Stimulated activated CD4-positive, alpha-beta T cell treated with anti-CD3 and anti-CD28 coated beads, Interleukin-12 subunit alpha, Interleukin-12 subunit beta, amount 100 ng/mL, for 24 hours (primary cell): ENCODE measurements around the gene TPCN2.
A peak's percentile ranks its signal among the peaks of the same experiment; 100 is the strongest.

Experiments
- DNase-seq, 2 experiments: peaks; one replicate each; pipeline ENCODE4 v3.0.0-alpha.2; 2020; ENCODE audit warnings: low read depth in 2 of 2

The TPCN2 gene

DNA sequence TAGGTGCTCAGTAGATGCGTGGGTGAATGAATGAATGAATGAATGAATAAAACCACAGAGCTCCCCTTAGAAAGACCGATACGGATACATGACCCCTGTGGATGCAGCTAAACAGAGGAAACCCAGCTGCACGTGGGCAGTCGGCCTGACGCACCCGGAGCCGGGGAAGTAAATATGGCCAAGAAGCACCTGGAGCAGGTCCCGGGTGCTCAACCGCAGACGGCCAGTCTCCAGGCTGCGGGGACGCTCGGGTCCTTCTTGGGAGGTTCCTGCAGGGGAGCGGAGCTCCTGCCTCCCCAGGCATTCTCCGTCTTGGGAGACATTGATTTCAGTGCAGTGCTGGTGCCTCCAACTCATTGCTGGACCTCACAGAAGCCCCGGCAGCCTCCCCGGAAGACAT, 11.7 kb upstream of the TPCN2 start:
- DNase-seq: no peak

DNA sequence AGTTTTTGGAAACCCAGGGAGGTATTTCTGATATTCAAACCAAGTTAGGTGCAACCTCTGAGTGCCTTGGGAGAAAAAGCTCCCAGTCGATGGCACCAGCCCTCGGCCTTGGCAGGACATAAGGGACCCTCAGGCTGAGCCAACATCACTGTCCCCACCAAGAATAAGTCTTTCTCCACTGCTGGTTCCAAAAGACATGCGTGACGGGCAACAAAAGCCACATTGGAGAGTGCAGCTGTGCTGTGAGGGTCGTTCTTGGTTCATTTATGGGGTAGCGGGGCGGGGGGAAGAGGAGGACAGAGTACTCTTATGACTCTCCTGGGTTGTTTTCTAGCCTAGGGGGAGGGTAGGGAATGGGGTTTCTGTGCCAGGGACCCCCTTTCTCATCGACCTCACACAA, 11.2 kb upstream of the TPCN2 start:
- DNase-seq: no peak

DNA sequence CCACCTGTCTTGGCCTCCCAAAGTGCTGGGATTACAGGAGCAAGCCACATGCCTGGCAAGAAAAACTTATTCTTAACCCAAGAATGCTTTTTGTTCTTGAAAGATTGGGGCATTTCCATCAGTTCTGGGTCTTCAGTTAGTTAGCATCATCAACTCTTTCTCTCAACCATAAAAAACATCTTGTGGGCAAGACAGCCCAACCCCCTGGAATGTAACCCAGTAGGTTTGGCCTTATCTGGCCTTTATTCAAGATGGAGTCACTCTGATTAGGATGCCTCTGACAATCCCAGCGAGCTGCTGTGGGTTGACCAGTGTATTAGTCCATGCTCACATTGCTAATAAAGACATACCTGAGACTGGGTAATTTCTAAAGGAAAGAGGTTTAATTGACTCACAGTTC, 9.2 kb upstream of the TPCN2 start:
- no peak for DNase-seq

DNA sequence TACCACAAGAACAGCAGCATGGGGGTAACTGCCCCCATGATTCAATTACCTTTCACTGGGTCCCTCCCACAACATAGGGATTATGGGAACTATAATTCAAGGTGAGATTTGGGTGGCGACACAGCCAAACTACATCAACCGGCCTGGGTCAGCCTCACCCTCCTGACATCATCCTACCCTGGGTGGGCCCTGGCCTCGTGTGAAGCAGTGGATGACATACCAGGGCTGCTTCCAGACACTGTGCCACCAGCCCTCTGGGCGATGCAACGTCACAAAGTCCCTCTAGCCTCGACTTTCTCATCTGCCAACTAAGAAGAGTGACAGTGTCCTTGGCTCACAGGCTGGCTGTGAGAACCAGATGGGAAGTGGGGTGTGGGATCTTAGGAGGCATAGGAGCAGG, 8.7 kb upstream of the TPCN2 start:
- DNase-seq: no peak

DNA sequence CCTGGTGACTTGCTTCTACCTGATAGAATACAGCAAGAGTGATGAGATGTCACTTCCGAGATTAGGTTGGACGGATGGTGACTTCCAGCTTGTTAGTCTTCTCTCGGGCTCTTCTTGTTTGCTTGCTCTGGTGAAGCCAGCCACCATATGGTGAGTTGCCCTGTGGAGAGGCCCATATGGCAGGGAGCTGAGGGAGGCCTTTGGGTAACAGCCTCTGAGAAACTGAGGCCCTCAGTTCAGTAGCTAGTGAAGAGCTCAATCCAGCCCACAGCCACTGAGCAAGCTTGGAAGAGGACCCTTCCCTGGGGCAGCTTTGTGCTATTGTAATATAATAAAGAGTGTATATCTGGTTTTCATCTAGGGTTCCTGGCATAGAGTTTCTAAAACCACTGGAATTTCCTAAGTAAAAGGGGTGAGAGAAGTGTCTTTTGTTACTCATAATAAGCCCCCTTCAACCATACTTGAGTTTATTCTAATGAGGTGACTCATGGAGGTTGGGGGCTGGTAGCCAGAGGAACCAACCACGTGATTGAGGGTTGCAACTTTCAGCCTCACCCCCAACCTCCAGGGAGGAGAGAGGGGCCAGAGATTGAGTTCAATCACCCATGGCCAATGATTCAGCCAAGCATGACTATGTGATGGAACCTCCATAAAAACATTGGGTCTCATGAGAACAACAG, 8.0 kb upstream of the TPCN2 start:
- DNase-seq: peak in 1 of 2 experiments; percentile 15

DNA sequence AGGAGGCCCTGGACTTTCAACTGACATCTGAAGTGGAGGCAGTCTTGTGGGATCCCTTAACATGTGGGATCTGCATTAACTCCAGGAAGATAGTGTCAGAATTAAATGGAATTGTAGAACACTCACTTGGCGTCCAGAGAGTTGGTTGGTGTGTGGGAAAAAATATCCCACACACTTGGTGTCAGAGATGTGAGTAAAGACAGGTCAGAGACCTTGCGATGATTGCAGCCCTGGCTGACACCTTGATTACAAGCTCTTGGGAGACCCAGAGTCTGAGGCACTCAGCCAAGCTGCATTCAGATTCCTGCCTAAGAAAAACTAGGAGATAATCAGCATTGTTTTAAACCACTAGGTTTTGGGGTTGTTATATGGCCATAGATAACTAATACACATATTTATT, 7.2 kb upstream of the TPCN2 start:
- no peak for DNase-seq

DNA sequence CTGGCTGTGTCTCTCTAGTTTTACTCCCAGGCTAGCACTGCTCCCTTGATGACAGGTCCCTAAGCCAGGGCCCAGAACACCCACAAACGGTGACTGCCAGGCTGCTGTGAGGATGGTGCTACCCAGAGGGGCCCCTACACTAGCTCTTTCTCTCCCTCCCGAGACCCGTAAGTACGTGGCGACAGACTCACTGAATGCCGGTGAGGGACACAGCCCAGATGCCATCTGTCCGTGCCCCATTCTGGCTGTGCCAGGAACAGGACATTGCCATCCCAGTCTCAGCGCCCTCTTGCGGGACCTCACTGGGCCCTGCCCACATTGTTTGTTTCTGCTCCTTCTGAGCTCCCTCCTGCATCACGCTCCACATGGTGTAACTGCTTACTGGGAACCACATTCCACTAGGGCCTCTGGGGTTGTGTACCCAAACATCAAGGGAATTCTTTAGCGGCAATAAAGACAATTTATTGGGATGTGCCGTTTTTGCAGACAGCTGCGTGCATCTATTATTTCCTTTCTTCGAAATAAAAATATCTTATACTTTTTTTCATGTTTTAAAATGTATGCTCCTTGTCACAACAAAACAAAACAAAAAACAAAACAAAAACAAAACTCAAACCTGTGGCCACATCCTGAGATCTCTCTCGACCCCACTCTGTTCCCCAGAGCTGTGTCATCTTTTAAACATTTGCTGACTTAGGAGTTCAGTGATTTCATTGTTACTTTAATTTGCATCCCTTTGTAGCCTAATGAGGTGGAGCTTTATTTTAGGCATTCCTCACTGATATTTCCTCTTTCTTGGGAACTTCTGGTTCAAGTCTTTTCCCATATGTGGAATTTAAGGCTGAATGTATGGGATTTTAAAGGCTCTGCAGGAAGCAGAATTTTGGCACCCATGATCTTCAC, 4.4 kb upstream of the TPCN2 start:
- DNase-seq: no peak

DNA sequence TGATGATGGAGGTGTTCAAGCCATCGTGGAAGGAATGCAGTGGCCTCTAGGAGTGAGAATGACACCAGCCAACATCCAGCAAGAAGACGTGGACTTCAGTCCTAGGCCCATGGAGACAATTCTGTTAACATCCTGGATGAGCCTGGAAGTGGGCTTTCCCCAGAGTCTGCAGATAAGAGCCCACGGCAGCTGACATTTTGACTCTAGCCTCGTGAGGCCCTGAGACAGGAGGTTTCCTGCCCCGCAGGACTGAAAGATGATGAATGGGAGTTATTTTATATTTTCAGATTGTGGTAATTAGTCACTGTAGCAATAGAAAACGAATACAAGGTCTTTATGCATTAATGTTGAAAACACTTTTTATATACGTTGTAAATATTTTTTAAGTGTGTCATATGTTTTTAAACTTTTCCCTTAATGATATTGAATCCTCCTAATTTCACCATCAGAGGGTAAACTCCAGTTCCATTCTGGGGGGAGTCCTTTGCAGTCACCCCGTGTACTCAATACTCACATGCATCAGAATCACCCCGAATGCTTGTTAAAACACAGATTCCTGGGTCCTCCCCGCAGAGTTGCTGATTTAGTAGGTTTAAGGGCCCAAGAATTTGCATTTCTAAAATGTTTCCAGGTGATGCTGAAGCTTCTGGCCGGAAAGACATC, 570 bp upstream of the TPCN2 start:
- DNase-seq: no peak

DNA sequence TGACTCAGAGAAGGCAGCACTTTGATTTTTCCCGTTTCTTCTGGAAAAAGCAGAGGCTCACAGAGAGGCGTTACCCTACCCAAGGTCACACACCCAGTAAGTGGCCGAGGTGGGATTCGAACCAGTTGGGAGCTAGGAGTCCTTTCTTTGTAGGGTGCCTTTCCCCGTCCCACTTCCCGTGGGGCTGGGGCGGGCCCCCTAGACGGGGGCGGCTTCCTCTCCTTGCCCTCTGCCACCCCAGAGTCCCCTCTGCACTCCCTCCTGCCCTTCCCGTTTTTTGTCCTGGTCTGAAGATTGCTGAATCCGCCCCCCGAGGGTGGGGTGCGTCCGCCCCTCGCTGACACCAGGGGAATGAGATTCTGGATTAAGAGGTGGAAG, 747 bp downstream of the TPCN2 start:
- DNase-seq: peak in 1 of 2 experiments; percentile 11

DNA sequence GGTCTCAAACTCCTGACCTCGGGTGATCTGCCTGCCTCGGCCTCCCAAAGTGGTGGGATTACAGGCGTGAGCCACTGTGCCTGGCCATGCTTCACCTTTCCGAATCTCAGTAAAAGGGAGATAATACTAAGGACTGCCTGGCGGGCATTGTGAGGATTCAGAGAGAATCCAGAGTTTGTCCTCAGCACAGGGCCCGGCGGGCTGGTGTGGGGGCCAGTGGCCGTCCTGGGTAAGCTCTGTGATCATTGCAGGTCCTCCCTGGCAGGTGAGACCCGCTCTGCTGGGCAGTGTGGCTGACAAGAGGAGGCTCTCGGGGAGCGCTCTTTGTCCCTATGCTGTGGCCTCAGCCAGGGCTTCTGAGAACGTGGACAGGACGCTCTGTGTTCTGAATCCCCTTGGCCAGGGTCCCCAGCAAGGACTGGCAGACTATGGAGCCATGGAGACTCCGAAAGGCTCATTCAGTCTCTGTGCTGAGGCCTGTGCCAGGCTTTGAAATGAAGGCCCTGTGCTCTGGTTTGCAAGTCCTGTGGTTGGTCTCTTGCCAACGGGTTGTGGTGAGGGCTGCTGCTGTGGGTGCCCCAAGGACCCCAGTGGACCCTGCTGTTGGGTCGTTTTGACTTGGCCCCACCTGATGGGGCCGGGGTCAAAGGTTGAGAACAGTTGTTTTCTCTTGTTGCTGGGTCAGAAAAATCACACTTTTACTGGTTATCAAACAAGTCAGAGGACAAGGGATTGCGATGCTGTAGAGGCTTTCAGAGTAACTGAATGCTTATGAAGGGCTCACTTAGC, 2.1 kb downstream of the TPCN2 start:
- DNase-seq: no peak

DNA sequence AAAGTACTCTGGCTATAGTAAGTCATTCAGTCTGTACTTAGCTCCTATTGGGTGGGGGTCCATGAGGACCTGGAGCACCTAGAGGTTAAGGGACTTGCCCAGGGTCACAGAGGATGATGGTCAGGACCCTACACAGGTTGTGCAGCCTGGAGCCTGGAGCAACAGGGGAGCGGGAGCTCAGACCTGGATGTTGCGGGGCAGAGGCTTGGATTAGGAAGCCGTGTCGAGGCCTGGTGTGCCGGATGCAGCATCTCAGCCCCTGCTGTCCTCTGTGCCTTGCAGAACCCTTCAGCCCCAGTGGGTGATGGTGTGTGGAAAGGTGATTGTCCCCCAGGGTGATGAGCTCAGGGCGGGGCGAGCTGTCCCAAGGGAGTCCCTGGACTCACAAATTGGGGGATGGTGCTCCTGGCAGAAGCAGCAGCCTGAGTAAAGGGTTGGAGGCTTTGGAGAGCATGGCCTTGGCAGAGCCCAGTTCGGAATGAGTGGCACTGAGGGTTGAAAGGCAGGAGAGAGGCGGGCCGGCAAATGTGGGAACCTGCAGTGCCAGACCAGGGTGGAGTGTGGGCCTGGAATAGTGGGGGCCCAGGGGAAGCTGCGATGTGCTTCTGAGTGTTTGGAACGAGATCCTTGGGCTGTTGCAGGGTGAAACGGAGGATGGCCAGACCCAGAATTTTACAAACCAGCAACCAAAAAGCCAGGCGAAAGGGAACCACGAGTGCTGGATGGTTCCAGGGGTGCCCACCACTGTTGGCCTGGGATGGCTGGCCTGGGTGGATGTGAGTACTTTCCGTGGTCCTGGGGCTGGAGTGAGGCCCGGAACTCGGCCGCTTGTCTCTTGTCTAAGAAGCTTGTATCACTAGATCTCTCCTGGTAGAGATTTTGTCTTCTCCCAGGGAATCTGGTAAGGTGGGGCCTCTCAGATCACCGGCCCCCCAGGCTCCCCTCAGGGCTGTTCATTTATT, 2.9 kb downstream of the TPCN2 start:
- DNase-seq: no peak

DNA sequence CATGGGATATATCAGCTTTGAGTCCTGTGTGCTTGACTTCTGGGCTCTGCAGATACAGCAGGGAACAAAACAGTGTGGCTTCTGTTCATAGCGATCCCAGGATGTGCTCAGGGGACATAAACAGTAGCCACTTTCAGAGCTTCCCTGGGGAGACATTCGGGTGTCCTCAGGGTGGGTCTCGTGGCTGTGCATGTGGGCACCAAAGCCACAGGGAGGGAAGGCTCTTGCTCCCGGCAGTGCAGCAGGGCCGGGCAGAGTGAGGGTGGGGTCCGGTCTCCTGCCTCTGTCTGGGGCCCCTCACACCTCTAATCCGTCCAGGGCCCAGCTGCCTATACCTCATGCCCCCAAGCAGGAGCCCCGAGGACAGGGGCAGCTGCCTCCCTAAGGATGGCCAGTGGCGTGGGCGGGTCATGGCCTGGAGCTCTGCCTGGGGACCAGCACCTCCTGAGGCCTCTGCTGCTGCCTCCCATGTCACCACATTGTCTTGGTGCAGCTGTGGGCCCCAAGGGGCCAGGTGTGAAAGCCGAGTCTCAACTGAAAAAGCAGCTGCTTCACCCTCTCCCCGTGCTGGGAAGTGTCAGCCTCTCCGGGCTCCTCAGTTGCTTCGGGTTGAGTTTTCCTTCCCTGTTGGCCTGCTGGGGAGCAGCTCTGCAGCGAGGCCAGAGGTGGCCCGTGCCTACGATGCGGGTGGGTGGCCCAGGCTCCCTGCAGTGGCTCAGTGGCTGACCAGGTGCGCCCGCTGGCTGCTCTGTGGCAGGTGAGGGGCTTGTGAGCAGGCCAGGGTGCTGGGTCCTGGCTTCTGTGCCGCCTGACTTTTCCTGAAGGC, 3.8 kb downstream of the TPCN2 start:
- DNase-seq: no peak

DNA sequence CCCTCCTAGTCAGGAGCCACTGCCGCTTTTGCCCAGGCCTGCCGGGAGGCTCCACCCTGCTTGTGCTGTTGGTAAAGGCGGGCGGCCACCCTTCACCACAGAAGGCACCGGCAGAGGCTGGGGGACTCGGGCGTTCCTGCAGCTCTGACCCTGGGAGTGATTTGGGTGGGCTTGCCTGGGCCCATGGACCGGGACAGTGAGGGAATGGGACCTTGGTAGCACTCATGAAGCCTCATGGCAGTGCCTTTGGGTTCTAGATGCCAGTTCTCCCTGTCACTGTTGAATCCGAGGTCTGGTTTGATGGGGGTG, 4.4 kb downstream of the TPCN2 start:
- DNase-seq: no peak

DNA sequence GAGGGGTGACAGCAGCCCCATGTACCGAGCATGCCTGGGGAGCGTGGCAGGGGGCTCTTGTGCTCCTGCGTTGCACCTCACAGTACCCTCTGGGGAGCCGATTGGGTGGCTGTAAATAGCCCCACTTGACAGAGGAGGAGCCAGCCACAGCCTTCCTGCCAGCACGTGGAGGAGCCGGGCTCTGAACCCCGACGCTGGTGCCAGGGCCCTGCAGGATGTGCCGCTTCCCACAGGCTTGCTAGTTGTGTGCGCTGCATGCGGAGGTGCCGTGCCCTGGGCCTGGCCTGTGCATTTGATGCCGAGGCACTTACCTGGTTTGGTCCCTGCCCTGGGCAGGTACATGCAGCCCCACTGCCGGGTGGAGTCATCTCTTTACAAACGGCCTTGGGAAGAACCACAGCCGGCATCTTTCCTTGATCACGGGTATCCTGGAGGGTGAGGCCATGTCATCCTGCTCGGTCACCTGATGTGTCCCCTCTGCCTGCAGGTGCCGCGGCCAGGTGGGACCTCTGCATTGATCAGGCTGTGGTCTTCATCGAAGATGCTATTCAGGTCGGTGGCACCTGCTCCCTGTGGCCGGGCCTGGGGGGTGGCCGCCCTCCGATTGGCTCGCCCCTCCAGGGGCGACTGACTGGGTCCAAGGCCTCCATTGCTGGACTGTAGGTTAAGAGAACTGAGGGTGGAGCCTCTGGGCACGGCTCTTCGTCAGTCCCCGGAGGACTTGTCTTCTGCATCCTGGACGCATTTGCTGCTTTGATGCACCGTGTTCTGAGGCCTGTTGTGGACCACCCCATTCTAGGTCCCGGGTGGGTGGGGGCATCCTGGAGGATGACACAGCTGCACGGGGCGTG, 5.0 kb downstream of the TPCN2 start:
- no peak for DNase-seq

DNA sequence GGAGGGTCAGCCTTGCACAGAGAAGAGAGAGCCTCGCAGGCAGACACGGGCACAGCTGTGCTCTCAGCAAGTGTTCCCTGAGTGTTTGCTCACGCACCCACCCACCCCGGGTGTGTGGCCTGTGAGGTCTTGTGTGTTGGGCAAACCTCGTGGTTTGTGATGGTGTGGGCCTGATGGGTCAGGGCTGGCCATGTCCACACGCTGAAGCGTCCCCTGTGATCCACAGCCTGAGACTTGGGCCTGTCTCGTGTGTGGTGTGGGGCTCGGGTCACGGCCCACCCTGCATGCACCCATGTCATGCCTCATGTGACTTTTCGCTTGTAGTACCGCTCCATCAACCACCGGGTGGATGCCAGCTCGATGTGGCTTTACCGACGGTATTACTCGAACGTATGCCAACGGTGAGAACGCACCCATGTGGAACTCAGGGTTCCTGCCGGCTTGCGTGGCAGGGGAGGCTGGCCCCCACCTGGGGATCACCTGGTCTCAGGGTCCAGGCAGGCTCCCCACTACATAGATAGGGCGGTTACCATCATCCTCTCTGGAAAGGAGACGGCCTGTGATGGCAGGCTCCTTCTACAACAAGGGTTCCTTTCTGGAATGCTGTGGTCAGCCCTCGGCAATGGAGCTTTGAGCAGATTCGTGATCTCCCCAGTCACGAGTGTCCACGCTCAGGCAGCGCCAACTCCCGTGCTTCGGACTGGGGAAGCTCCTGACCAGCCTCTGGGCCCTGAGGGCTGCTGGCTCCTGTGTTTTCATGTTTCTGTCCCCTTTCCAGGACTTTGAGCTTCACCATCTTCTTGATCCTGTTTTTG, 5.9 kb downstream of the TPCN2 start:
- no peak for DNase-seq

DNA sequence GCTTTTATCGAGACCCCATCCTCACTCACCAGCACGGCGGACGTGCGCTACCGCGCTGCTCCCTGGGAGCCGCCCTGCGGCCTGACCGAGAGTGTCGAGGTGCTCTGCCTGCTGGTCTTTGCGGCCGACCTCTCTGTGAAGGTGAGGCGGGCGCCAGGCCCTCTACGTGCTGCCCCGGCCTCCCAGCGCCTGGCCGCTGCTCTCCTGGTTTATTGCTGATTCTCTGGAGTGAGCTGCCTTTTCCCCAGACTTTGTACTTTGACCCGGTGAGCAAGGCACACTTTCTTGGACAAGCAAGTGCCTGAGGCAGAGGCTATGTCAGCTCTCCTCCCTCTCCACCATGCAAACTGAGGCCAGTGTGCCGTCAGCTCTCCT, 6.5 kb downstream of the TPCN2 start:
- DNase-seq: no peak

DNA sequence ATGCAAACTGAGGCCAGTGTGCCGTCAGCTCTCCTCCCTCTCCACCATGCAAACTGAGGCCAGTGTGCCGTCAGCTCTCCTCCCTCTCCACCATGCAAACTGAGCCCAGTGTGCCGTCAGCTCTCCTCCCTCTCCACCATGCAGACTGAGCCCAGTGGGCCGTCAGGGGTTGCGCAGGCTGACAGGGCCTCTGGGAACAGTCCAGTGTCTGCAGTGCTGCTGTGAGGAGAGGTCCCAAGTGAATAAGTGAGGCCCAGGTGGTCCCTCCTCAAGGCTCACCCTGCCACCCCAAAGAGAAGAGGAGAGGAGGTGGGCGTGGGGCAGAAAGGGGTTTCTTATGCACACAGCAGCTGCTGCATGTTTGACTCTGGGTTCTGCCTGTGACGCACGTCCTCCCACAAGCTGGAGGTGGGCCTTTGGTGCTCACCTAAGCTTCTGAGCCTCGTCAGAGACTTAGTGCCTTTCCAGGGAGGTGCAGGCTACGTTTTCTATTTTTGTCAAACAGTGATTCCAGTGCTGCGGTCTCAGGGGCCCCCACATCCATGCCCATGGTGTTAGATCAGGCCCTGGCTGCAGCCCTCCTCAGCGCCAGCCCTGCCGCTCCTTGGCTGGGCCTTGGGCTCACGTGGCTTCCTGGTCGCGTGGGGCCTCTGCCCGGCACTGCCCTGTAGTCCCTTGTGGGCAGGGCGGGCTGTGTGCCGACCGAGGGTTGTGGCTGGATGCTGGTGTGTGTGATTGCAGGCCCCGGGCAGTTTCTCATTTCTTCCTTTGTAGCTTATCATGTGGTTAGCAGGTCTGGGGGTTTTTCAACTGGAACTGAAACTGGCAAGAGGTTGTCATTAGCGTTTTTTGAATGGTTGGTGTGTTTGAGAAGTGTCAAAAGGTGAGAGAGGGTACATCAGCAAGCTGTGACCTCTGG, 7.1 kb downstream of the TPCN2 start:
- no peak for DNase-seq
